GM21723 (cell line): ENCODE data around the gene TTK.
"Not testable (repeated sequence)": the region's sequence is repeated elsewhere in the genome, so short reads cannot be mapped to it uniquely, and the experiment has no call there.

Experiments used
- ATAC-seq: cut with Tn5 transposase; IDR thresholded peaks from one replicate; pipeline ENCODE4 v1.9.1; 2021; ENCODE audit warnings: mild to moderate bottlenecking, moderate library complexity; ENCODE audit not compliant: unreplicated experiment

Gene TTK

DNA sequence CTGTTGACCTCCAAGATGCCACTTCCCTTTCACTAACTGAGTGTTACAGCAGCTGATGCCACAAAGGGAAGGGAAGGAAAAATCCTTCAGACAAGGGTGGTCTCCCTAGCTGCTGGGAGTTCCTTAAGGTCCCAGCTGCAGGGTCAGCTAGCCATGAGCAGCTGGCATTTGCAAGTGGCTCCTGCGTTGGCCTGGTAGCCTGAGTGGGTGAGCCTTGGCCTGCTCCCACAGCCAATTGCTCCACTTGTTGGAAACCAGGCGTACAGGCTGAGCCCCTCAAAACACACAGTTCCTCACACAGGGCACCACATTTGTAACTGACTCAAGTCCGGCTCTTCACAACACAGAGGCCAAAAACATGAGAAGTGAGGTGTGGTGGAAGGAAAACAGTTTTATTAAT, 16.7 kb downstream of the TTK start:
- ATAC-seq: no peak

DNA sequence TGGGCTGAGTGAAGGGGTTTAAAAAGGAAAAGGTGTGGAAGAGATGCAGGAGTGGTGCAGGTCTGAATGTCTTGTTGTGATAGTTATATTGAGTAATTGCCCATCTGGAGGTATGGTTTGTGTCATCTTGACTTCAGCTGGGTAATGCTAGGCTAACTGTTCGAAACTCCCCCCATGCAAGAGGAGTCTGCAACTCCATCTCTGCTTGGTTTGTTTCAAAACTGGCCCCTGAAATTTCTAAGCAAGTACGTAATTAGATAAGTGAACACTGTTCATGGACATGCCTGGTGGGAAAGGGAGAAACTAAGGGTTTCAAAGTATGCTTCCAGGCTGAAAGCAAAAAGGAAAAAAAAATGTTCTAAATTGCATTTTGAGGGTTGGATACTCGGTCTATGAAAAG, 17.1 kb downstream of the TTK start:
- ATAC-seq: no peak

DNA sequence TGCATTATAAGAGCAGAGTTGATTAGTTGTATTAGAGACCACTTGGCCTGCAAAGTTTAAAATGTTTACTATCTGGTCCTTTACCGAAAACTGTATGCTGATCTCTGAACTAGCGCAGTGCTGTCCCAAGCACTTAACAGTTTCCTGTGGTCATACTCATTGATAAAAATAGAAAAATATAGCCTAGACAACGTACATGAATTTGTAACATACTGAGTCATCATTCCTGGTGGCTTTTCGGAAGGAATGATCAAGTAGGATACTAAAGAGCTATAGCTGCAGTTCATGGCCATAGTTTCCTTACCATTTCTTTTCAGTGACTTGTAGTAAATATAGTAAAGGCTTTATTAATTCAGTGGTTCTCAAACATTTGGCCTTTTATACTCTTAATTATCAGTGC, 18.4 kb downstream of the TTK start:
- ATAC-seq: no peak

DNA sequence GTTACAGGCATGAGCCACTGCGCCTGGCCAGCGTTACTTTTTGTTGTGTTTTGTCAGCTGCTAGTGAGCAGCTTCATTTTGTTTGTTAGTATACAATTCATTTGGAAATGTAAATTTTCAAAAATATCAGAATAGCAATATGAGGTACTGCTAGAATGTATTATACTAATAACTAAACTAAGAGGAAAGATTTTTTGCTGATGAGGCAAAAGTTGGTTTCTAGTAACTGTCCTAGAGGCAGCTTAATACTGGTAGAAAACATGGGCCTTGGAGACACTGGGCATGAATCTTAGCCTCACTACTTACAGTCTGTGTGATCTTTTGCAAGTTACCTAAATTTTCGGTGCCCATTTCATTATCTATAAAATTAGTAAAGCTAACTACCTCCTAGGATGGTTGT, 24.1 kb downstream of the TTK start:
- no peak for ATAC-seq

DNA sequence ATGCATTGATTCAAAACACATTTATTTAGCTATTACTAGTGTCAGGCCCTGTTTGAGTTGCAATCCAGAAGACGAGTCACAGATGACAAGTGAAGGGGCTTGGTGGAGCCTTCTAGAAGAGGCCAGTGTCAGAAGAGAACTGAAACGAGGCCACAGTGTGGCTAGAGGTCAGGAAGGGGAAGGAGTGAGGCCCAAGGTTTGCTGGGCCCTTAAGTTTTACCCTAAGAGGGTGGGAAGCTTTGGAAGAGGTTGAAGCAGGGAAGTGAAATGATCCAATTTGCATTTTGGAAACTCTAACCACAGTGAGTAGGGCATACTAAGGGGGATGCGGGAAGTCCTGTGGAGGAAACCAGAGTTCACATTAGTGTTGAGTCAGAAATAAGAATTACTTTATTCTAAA, 25.0 kb downstream of the TTK start:
- peak; percentile 90 for ATAC-seq

DNA sequence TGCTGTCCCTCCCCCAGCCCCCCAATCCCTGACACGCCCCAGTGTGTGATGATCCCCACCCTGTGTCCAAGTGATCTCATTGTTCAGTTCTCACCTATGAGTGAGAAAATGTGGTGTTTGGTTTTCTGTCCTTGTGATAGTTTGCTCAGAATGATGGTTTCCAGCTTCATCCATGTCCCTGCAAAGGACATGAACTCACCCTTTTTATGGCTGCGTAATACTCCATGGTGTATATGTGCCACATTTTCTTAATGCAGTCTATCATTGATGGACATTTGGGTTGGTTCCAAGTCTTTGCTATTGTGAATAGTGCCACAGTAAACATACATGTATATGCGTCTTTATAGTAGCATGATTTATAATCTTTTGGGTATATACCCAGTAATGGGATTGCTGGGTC, 43.8 kb downstream of the TTK start:
- not testable (repeated sequence) for ATAC-seq

DNA sequence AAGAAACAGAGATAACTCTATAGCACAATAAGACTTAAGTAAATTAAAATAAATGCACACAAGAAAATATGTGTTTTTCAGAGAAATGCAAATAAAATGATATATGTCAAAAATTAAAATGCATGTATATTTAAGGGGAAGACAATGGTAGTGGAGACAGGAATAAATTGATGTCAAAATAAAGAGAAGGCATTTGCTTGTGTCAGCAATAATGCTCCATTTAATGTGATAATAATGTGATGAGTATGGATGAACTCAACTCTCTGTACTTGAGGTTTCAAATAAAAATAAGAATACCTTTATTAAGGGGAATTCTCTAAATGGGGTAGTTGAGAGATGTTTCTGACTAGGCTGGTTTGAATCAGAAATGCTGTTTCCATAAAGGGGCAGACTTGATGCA, 56.3 kb downstream of the TTK start:
- ATAC-seq: no peak

DNA sequence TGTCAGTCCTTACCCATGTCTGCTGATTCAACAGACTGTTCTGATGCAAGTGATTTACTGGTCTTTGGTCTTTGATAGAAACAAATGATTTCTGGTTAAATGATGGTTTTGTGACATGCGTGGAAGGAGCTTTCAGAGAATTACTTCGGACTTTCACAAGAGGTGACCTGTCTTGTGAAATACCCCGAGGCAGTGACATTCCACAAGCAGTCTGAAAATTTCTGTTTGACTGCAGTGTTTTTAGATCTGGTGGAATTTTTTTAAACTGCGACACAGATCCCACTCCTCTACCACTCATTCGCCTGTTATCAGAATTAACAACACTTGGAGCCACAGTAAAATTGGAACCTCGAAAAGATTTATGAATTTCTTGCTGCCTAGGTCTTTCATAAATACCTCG, 63.7 kb downstream of the TTK start:
- ATAC-seq: not testable (repeated sequence)

DNA sequence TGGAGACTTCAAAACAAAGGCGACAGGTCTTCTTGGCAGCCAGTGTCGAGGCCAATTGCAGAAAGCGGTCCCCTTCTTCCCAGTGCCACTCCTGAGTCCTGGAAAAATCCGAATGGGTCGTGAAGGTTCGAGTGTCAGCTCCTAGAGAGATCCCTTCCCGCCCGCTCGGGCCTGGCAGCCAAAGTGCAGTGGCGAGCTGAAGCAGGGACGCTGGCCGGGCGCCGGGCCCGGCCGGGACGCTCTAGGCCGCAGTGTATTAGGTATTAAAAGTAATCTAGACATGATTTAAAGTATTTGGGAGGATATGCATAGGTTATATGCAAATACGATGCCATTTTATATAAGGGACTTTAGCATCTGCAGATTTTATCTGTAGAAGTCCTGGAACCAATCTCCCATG, 66.0 kb downstream of the TTK start:
- not testable (repeated sequence) for ATAC-seq

DNA sequence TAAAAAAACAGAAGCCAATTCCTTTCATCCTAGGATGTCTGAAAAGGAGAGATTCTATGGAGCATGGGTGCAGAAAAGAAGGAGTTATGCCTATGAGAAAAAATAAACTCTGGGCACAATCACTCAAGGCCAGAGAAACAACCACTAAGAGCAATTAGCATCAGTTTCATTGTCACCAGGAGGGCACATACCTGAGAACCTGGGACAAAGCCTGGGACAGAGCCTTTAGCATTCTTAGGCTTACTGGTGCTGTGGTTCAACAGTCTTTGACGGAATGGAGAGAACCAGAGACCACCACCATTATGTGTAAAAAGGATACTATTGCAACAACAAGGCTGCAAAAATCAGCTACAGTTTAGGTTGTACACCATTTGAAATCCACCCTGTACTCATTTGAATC, 72.6 kb downstream of the TTK start:
- no peak for ATAC-seq

DNA sequence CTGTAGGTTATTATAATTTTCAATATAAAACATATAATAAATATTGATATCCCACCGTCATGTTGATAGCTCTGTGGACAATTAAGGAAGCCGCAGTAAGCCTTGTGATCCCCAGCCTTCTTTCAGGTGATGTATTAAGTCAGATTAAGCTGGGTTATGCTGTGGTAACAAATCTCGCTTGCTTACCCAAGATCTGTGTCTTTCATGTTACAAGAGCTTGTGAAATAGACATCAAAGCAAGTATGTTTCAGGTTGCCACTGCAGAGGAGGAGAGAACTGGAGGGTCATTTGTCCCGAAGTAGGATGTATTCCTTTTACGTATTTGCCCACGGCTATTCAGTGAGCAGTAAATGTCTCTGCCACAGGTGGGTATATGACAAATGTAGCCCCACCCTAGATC, 84.2 kb downstream of the TTK start:
- no peak for ATAC-seq

DNA sequence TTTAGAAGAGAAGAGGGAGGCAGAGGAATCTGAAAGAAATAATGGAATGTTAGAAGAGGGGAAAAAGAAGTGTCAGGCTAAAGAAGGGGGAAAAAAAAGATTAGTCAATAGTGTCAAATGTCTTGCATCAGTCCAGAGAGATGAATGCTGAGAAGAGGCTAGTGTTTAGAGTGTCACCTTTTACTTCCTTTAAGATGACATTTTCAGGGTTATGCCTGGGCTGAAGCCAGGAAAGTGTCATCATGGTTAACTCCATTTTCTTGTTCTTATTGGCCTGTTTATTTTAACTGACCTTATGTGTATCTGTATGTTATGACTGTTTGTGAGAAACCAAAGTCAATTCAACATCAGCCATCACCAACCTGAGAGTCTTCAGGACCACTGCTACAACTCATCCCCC, 87.1 kb downstream of the TTK start:
- ATAC-seq: no peak
